ENCODE results near the gene TBC1D9.

- TF ChIP-seq CTCF (IDR thresholded peaks at IDR 0.05) = no peak
- no peak for TF ChIP-seq POLR2A (IDR thresholded peaks at IDR 0.05)
These were observed 15.1 kb downstream of the TBC1D9 start for GRCh38 chr4:140740906-140741670.
